ENCODE measurements around the gene SSTR3.

GRCh38 chr22:37244922-37245722, 32.8 kb upstream of the SSTR3 start:
- TF ChIP-seq ELF4 (IDR thresholded peaks at IDR 0.05), result no peak
- no peak for TF ChIP-seq ARNT (IDR thresholded peaks at IDR 0.05)
- TF ChIP-seq NFRKB (IDR thresholded peaks at IDR 0.05), result no peak
- TF ChIP-seq L3MBTL2 (conservative IDR thresholded peaks at IDR 0.05), result no peak
- TF ChIP-seq HDGF (IDR thresholded peaks at IDR 0.05; ENCODE audit: borderline replicate concordance), result no peak
- no peak for TF ChIP-seq SP1 (IDR thresholded peaks at IDR 0.05)
- TF ChIP-seq ZNF384 (IDR thresholded peaks at IDR 0.05), result no peak
- no peak for TF ChIP-seq FOXM1 (IDR thresholded peaks at IDR 0.05; ENCODE audit: borderline replicate concordance)
- no peak for TF ChIP-seq TARDBP (IDR thresholded peaks at IDR 0.05)
- no peak for TF ChIP-seq FOXK2 (IDR thresholded peaks at IDR 0.05)
